Left lung (tissue), 10 donors: ENCODE measurements around the gene DSCAML1. TPM values are rescaled to one million over a fixed set of nuclear protein-coding genes. Genes with fewer than 3 reads are reported as not detected.
"Not testable (repeated sequence)": the region's sequence is repeated elsewhere in the genome, so short reads cannot be mapped to it uniquely, and the experiment has no call there.

Experiments
- ATAC-seq: fragments of 200-7000 bp; cut with Tn5 transposase; one replicate; pipeline ENCODE4 v1.9.1; 2020; ENCODE audit warnings: moderate library complexity
- DNase-seq, 4 donors: peaks; one replicate each; pipeline ENCODE4 v3.0.0-alpha.2; 2013 to 2020
- H3K27ac ChIP-seq, 2 donors: fragments of 200-600 bp; sonication (generic) in 1 of 2; one replicate each; pipeline versions ENCODE4 v1.5.0 to v1.8.0; 2020 to 2021
- H3K27me3 ChIP-seq, 2 donors: fragments of 200-600 bp; sonication (generic) in 1 of 2; one replicate each; pipeline versions ENCODE4 v1.5.0 to v1.8.0; 2020 to 2021
- H3K36me3 ChIP-seq, 2 donors: fragments of 200-600 bp; sonication (generic) in 1 of 2; one replicate each; pipeline versions ENCODE4 v1.5.0 to v1.8.0; 2020 to 2021
- H3K4me1 ChIP-seq, 2 donors: fragments of 200-600 bp; one replicate each; pipeline ENCODE4 v1.8.0; 2021
- H3K4me3 ChIP-seq, 2 donors: fragments of 200-600 bp; sonication (generic) in 1 of 2; one replicate each; pipeline versions ENCODE4 v1.5.0 to v1.8.0; 2020 to 2021; ENCODE audit warnings: mild to moderate bottlenecking in 1 of 2
- H3K9me3 ChIP-seq, 2 donors: fragments of 200-600 bp; sonication (generic) in 1 of 2; one replicate each; pipeline versions ENCODE4 v1.5.0 to v1.8.0; 2020 to 2021
- CTCF ChIP-seq, 2 donors: fragments of 200-600 bp; sonication (generic) in 1 of 2; IDR thresholded peaks; one replicate each; pipeline versions ENCODE4 v1.5.0 to v1.8.0; 2021; ENCODE audit warnings: antibody characterized with exemption in 2 of 2
- intact Hi-C, 2 donors: fragments of 100-400 bp; cut with DNase I; formaldehyde crosslinking; loops; one replicate each; pipeline versions ENCODE4 v1.11.2 to v1.14.2; 2022
- polyA plus RNA-seq, 6 donors: library from polyadenylated mRNA; unstranded; fragments of 120-200 nt; gene quantifications; one replicate each; pipeline ENCODE4 v1.2.1, GENCODE V29; 2013; ENCODE audit not compliant: insufficient read length in 6 of 6
- total RNA-seq, 2 donors: library from RNA; stranded (reverse); fragmentation: NEBNext Ultra II Directional; extraction: Animal tissue kit (Norgen Biotek cat#: 25700); gene quantifications; one replicate each; pipeline ENCODE4 v1.2.1, GENCODE V29; 2021
- donor health status: DM: no; HTN: yes; CAD: no.
- donor health status: DM: no; HTN: no; CAD: no.

Gene DSCAML1
- total and polyA plus RNA-seq, 8 donors, result 0.35 to 1.8 (median 1.2) TPM

GRCh38 chr11:117765068-117765467, 31.9 kb downstream of the DSCAML1 start:
- Histone ChIP-seq H3K27ac (no peak overlapping the region), H3K36me3 (no peaks in the 10 kb centered on the region), H3K4me1 (no peaks in the 10 kb centered on the region), H3K4me3 (no peak overlapping the region), H3K9me3 (no peaks in the 10 kb centered on the region), H3K27me3 (no peaks in the 10 kb centered on the region)
- no peak for ATAC-seq
- TF ChIP-seq CTCF (IDR thresholded peaks at IDR 0.05), result no peak
- no peak for DNase-seq
- intact Hi-C loops, result no loop called here

- DNase-seq, H3K36me3 ChIP-seq, H3K27ac ChIP-seq, H3K4me1 ChIP-seq, H3K4me3 ChIP-seq, ATAC-seq, H3K9me3 ChIP-seq, intact Hi-C loops, H3K27me3 ChIP-seq: not testable (repeated sequence)
Measured at GRCh38 chr11:117763465-117763864, 33.6 kb downstream of the DSCAML1 start.

GRCh38 chr11:117761993-117762392, 35.0 kb downstream of the DSCAML1 start:
- Histone ChIP-seq H3K27me3 (no peaks in the 10 kb centered on the region), H3K36me3 (no peaks in the 10 kb centered on the region), H3K4me3 (no peak overlapping the region), H3K4me1 (no peaks in the 10 kb centered on the region), H3K9me3 (no peaks in the 10 kb centered on the region), H3K27ac (no peak overlapping the region)
- ATAC-seq (no peak), DNase-seq (no peak)
- TF ChIP-seq CTCF (IDR thresholded peaks at IDR 0.05), result no peak
- intact Hi-C loops, result no loop called here

- Histone ChIP-seq H3K4me1 (no peaks in the 10 kb centered on the region), H3K27ac (no peak overlapping the region), H3K36me3 (no peaks in the 10 kb centered on the region), H3K4me3 (no peak overlapping the region), H3K27me3 (no peaks in the 10 kb centered on the region), H3K9me3 (no peaks in the 10 kb centered on the region)
- DNase-seq (no peak), ATAC-seq (no peak)
- intact Hi-C loops, result no loop called here
- no peak for TF ChIP-seq CTCF (IDR thresholded peaks at IDR 0.05)
Measured at GRCh38 chr11:117759305-117759704, 37.7 kb downstream of the DSCAML1 start.

GRCh38 chr11:117754030-117754429, 43.0 kb downstream of the DSCAML1 start:
- intact Hi-C loops, result no loop called here
- Histone ChIP-seq H3K27me3 (no peaks in the 10 kb centered on the region), H3K9me3 (no peaks in the 10 kb centered on the region), H3K4me3 (no peak overlapping the region), H3K27ac (no peak overlapping the region), H3K36me3 (no peaks in the 10 kb centered on the region), H3K4me1 (no peaks in the 10 kb centered on the region)
- ATAC-seq, result no peak
- no peak for TF ChIP-seq CTCF (IDR thresholded peaks at IDR 0.05)
- no peak for DNase-seq

GRCh38 chr11:117752721-117753237, 44.2 kb downstream of the DSCAML1 start:
- ATAC-seq, result no peak
- no peaks in the 10 kb centered on the region for H3K27me3 ChIP-seq
- no peaks in the 10 kb centered on the region for H3K9me3 ChIP-seq
- no peaks in the 10 kb centered on the region for H3K4me1 ChIP-seq
- no peak overlapping the region for H3K4me3 ChIP-seq
- no peaks in the 10 kb centered on the region for H3K36me3 ChIP-seq
- intact Hi-C loops, result no loop called here
- TF ChIP-seq CTCF (IDR thresholded peaks at IDR 0.05), result no peak
- no peak for DNase-seq
- H3K27ac ChIP-seq, result no peak overlapping the region
